ENCODE results near the gene B9D1.
A peak's percentile ranks its signal among the peaks of the same experiment; 100 is the strongest.

The B9D1 gene

GRCh38 chr17:19322861-19323260 is 39.7 kb downstream of the B9D1 start:
- H3K36me3 ChIP-seq = no peaks in the 10 kb centered on the region
- H3K27ac ChIP-seq = no peak overlapping the region
- peaks cover 6% of the 10 kb centered on the region for H3K9me3 ChIP-seq (ENCODE audit: severe bottlenecking)
- no peak for DNase-seq
- H3K27me3 ChIP-seq (ENCODE audit: insufficient read depth, low read depth, severe bottlenecking) = no peaks in the 10 kb centered on the region
- H3K4me3 ChIP-seq (ENCODE audit: low read depth, low read length) = no peak overlapping the region
- no peak for TF ChIP-seq CTCF (IDR thresholded peaks at IDR 0.05; ENCODE audit: low read depth, low read length)

DNA sequence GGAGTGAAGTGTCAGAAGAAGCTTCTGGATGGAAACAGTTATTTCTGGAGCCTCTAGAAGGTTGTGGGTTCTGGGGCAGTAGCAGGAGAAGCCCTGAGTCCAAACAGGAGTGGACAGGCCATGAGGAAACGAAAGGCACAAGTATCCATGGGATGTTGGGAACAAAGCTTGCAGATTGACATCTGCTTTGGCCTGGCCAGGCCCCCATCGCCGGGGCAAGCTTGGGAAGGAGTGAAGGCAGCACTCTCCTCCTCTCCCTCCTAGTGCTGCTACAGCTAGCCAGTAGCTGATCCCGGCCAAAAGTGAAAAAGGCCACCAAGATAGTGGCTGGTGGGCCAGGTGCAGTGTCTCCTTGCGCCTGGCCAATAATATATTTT is 40.4 kb downstream of the B9D1 start:
- no peak for DNase-seq
- TF ChIP-seq CTCF (IDR thresholded peaks at IDR 0.05; ENCODE audit: low read depth, low read length) = no peak

DNA sequence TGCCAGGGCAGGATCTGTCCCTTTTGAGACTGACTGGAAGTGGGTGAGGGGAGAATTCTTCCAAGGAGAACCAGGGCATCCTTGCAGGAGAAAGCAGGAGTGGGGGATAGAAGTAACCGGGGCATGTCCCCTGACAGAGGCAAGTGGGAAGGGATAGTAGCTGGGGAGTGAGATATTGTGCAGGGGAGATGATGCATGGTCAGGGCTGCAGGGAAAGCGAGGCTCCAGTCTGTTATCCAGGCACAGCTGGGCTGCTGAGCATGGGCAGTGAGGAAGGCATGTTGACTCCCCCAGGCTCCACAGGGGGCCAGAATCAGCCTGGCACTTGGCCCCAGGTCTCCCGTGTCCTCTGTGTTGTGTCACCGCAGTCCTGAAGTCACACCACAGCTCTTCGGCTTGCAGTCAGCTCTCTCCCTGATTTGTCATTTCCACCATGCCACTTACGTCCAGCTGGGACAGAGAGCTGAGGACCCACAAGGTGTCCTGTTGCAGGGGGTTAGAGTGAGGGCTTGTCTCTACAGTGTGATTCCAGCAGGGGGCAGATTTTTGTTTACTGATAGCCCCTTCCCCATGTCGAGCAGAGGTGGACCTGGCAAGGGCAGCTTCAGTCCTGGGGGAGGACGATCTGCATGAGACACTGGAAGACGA is 40.9 kb downstream of the B9D1 start:
- peak; percentile 55 for TF ChIP-seq CTCF (IDR thresholded peaks at IDR 0.05; ENCODE audit: low read depth, low read length)
- Histone ChIP-seq H3K4me3 (ENCODE audit: low read depth, low read length) (no peak overlapping the region), H3K27ac (no peak overlapping the region), H3K27me3 (ENCODE audit: insufficient read depth, low read depth, severe bottlenecking) (no peaks in the 10 kb centered on the region), H3K9me3 (ENCODE audit: severe bottlenecking) (peaks cover 6% of the 10 kb centered on the region), H3K36me3 (no peaks in the 10 kb centered on the region)
- no peak for DNase-seq

More for the DNA sequence above, 40.4 kb downstream of the B9D1 start:
- Histone ChIP-seq H3K36me3 (no peaks in the 10 kb centered on the region), H3K9me3 (ENCODE audit: severe bottlenecking) (peaks cover 6% of the 10 kb centered on the region), H3K27ac (no peak overlapping the region), H3K27me3 (ENCODE audit: insufficient read depth, low read depth, severe bottlenecking) (no peaks in the 10 kb centered on the region), H3K4me3 (ENCODE audit: low read depth, low read length) (no peak overlapping the region)

GRCh38 chr17:19320876-19321275 is 41.6 kb downstream of the B9D1 start:
- H3K9me3 ChIP-seq (ENCODE audit: severe bottlenecking) = peaks cover 2% of the 10 kb centered on the region
- TF ChIP-seq CTCF (IDR thresholded peaks at IDR 0.05; ENCODE audit: low read depth, low read length) = no peak
- H3K27ac ChIP-seq = no peak overlapping the region
- DNase-seq = no peak
- no peaks in the 10 kb centered on the region for H3K27me3 ChIP-seq (ENCODE audit: insufficient read depth, low read depth, severe bottlenecking)
- no peak overlapping the region for H3K4me3 ChIP-seq (ENCODE audit: low read depth, low read length)
- H3K36me3 ChIP-seq = no peaks in the 10 kb centered on the region

DNA sequence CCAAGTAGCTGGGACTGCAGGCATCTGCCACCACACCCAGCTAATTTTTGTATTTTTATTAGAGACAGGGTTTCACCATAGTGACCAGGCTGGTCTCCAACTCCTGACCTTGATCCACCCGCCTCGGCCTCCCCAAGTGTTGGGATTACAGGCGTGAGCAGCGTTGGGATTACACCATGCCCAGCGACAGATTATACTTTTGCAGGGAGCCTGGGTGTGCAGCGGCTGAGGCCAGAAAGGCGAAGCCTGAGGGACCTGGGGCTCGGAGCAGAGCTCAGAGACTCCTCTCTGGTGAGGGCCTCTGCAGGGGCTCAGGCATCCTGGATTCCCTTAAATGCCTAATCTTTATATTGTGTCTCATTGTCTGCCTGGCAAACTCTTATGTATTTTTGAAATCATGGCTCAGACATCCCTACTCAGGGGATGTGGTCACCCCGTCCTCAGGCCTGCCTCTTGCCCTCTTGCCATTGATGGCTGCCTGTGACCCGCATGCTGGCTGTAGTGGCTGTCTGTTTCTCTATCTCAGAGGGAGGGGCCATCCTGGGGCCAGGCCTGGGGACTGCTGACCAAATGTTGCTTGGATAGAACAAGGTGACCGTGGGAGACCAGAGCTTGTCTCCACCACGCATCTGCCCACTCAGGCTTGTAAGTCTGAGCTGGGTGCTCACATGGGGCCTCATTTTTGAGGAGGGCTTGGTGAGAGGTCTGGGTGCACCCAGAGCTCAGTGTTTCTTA is 42.6 kb downstream of the B9D1 start:
- no peak for DNase-seq
- no peak overlapping the region for H3K27ac ChIP-seq

More for the DNA sequence above, 42.6 kb downstream of the B9D1 start:
- Histone ChIP-seq H3K4me3 (ENCODE audit: low read depth, low read length) (no peak overlapping the region), H3K27me3 (ENCODE audit: insufficient read depth, low read depth, severe bottlenecking) (no peaks in the 10 kb centered on the region), H3K36me3 (no peaks in the 10 kb centered on the region), H3K9me3 (ENCODE audit: severe bottlenecking) (no peaks in the 10 kb centered on the region)
- no peak for TF ChIP-seq CTCF (IDR thresholded peaks at IDR 0.05; ENCODE audit: low read depth, low read length)
